Cardiac muscle cell (in vitro differentiated cells and primary cell): ENCODE measurements around the gene KSR1. TPM values are rescaled to one million over a fixed set of nuclear protein-coding genes. Genes with fewer than 3 reads are reported as not detected.

ENCODE experiments used
- DNase-seq, 2 donors: peaks; one replicate each; pipeline versions ENCODE4 v3.0.0 to v3.0.0-alpha.2; 2010 to 2017; ENCODE audit warnings: low read depth in 1 of 2, low spot score in 1 of 2
- H3K27ac ChIP-seq: fragments of 200-600 bp; sonication (generic); 2 replicates; pipeline ENCODE4 v1.5.1; 2016
- H3K27me3 ChIP-seq: fragments of 200-600 bp; sonication (generic); 2 replicates; pipeline ENCODE4 v1.6.0; 2016; ENCODE audit warnings: control low read depth
- H3K36me3 ChIP-seq: fragments of 200-600 bp; sonication (generic); 2 replicates; pipeline ENCODE4 v1.5.1; 2016; ENCODE audit warnings: control low read depth
- H3K4me1 ChIP-seq: fragments of 200-600 bp; sonication (generic); 2 replicates; pipeline ENCODE4 v1.8.1; 2017; ENCODE audit warnings: low read depth, mild to moderate bottlenecking, mixed run types
- H3K4me3 ChIP-seq: fragments of 200-600 bp; sonication (generic); 2 replicates; pipeline ENCODE4 v1.5.1; 2016; ENCODE audit warnings: mild to moderate bottlenecking
- H3K9me3 ChIP-seq: fragments of 200-600 bp; sonication (generic); 2 replicates; pipeline ENCODE4 v1.5.1; 2017; ENCODE audit warnings: low read depth, mild to moderate bottlenecking, control low read depth
- polyA plus RNA-seq: library from polyadenylated mRNA; unstranded; fragments of >200 nt; fragmentation: Nextera tagmentation; extraction: Ambion mirVana; gene quantifications from 2 replicates; pipeline ENCODE4 v1.2.1, GENCODE V29; 2016
- total RNA-seq: library from RNA; depleted of rRNA; stranded (reverse); fragments of >200 nt; gene quantifications from 2 replicates; pipeline ENCODE4 v1.2.3, GENCODE V29; 2016
- TF ChIP-seq, protein P1 (sequence below): IDR thresholded peaks from 2 replicates; pipeline ENCODE4 v1.5.1; 2012; ENCODE audit warnings: low read depth, mild to moderate bottlenecking, low read length

The KSR1 gene
- total and polyA plus RNA-seq, 2 experiments from 2014 or later = 15.7 to 29.0 TPM

GRCh38 chr17:27577121-27577761, 121.0 kb downstream of the KSR1 start:
- peaks cover 51% of the 10 kb centered on the region for H3K4me1 ChIP-seq
- no peaks in the 10 kb centered on the region for H3K36me3 ChIP-seq
- no peak overlapping the region for H3K4me3 ChIP-seq
- peak; percentile 66 to 72 for DNase-seq
- TF ChIP-seq, protein P1, sequence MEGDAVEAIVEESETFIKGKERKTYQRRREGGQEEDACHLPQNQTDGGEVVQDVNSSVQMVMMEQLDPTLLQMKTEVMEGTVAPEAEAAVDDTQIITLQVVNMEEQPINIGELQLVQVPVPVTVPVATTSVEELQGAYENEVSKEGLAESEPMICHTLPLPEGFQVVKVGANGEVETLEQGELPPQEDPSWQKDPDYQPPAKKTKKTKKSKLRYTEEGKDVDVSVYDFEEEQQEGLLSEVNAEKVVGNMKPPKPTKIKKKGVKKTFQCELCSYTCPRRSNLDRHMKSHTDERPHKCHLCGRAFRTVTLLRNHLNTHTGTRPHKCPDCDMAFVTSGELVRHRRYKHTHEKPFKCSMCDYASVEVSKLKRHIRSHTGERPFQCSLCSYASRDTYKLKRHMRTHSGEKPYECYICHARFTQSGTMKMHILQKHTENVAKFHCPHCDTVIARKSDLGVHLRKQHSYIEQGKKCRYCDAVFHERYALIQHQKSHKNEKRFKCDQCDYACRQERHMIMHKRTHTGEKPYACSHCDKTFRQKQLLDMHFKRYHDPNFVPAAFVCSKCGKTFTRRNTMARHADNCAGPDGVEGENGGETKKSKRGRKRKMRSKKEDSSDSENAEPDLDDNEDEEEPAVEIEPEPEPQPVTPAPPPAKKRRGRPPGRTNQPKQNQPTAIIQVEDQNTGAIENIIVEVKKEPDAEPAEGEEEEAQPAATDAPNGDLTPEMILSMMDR = no peak
- H3K27ac ChIP-seq = peak overlapping the region; percentile 74
- no peaks in the 10 kb centered on the region for H3K9me3 ChIP-seq
- H3K27me3 ChIP-seq = no peaks in the 10 kb centered on the region

GRCh38 chr17:27577884-27578717, 121.9 kb downstream of the KSR1 start:
- Histone ChIP-seq H3K9me3 (no peaks in the 10 kb centered on the region), H3K27ac (peak overlapping the region; percentile 74), H3K4me1 (peaks cover 46% of the 10 kb centered on the region), H3K36me3 (no peaks in the 10 kb centered on the region), H3K4me3 (no peak overlapping the region), H3K27me3 (no peaks in the 10 kb centered on the region)
- peak; percentile 29 to 82 for DNase-seq
- TF ChIP-seq, protein P1 = no peak

DNA sequence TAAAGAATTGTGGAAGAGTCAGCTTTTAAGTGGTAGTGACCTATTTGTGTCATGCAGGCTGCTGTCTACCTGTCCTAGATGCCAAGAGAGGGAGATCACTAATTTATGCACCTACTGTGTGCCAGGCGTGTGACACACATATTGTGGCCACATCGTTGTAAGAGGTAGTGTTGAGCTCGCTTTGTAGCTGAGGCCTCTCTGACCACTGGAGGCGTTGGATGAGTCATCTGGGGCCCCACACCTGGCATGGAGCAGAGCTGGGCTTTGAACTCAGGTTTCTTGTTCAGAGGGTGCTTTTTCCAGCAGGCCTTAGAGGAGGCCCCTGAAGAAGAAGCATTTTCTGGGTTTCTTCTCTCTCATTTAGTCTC, 122.5 kb downstream of the KSR1 start:
- Histone ChIP-seq H3K27me3 (no peaks in the 10 kb centered on the region), H3K27ac (peak overlapping the region; percentile 74), H3K9me3 (no peaks in the 10 kb centered on the region), H3K4me3 (no peak overlapping the region), H3K36me3 (no peaks in the 10 kb centered on the region), H3K4me1 (peaks cover 40% of the 10 kb centered on the region)
- DNase-seq = peak in 1 of 2 donors; percentile 49
- TF ChIP-seq, protein P1 = no peak

DNA sequence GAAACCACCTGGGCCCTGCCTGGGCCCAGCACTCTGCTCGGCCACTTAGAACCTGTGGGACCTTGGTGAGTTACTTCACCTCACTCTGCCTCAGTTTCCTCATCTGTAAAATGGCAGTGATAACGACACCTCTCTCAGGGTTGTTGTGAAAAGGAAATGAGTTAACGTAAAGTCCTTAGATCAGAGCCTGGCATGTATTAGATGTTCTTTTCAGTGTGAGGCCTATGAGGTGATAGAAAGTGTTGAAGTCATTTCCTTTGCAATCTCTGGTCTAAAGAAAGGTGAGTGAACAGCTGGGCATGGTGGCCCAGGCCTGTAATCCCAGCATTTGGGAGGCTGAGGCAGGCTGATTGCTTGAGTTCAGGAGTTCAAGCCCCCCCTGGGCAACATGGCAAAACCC, 123.1 kb downstream of the KSR1 start:
- Histone ChIP-seq H3K4me1 (peaks cover 34% of the 10 kb centered on the region), H3K27me3 (no peaks in the 10 kb centered on the region), H3K36me3 (no peaks in the 10 kb centered on the region), H3K4me3 (no peak overlapping the region), H3K9me3 (no peaks in the 10 kb centered on the region), H3K27ac (no peak overlapping the region)
- DNase-seq = no peak
- TF ChIP-seq, protein P1 = no peak

GRCh38 chr17:27579897-27580321, 123.7 kb downstream of the KSR1 start:
- Histone ChIP-seq H3K36me3 (no peaks in the 10 kb centered on the region), H3K27me3 (no peaks in the 10 kb centered on the region), H3K4me3 (no peak overlapping the region), H3K4me1 (peaks cover 30% of the 10 kb centered on the region), H3K9me3 (no peaks in the 10 kb centered on the region), H3K27ac (no peak overlapping the region)
- no peak for DNase-seq
- TF ChIP-seq, protein P1 = no peak
